SW 1271 (cell line): Measurements from ENCODE around the gene CD72.

Experiments
- DNase-seq, 2 experiments: peaks; one replicate each; lab custom pipeline; 2025; lab: John Stamatoyannopoulos, UW

The CD72 gene, protein sequence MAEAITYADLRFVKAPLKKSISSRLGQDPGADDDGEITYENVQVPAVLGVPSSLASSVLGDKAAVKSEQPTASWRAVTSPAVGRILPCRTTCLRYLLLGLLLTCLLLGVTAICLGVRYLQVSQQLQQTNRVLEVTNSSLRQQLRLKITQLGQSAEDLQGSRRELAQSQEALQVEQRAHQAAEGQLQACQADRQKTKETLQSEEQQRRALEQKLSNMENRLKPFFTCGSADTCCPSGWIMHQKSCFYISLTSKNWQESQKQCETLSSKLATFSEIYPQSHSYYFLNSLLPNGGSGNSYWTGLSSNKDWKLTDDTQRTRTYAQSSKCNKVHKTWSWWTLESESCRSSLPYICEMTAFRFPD

DNA sequence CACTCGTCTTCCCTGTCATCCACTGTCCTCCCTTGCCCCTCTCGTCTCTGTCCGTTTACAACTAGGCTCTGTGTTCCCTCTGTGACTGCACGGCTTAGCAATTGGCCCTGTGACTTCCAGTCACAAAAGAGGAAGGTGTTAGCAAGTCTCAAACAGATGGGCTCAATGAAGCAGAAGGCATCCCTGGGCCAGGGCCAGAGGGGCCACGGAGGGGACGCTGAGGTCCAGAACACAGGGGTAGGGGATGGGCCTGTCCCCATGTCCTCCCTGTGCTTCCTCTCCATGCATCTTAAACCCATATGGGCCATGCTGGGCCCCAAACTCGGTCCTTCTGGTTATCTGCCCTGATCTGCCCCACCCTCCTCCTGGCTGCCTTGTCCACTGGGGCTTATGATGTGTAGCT lies at the start of gene CD72:
Gene CD72, minus strand, starts transcription at position 89 of the 403 bp plus-strand sequence. CDS start 110 bp downstream, outside the sequence.
- no peak for DNase-seq

GRCh38 chr9:35667939-35668338 lies 49.7 kb upstream of the CD72 start:
- no peak for DNase-seq

DNA sequence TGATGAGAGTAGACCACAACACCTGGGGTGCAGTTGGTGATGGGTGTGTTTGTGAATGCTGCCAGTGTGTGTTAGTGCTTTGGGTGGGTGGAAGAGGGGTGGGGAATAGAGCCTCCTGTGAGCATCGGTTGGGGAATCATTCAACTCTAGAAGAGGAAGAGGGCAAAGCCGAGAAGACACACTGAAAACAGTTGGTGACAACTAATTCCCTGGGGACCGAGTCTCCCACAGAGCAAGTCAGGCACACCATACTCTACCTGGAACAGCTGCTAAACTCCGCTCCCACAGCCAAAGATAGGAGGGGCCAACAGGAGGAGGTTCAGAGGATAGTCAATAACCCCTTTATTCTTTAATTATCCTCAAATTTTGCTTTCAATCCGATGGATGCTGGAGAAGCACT lies 48.3 kb upstream of the CD72 start:
- DNase-seq = no peak

DNA sequence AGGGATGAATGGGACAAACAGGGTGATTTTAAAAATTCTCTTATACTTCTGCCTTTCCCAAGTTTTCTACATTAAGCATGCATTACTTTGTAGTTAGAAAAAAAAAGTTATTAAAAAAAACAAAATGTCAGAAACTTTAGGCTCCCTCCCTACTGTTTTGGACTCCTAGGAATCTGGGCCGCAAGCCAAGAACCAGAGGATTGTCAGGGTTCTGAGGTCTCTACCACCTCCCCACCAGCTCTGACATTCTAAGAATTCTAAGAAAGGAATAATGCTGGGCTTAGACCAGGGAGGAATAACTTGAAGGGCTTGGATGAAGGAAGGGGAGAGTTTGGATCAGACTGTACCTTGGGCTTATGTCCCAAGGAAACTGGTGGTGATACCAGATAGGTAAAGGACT lies 47.8 kb upstream of the CD72 start:
- no peak for DNase-seq

DNA sequence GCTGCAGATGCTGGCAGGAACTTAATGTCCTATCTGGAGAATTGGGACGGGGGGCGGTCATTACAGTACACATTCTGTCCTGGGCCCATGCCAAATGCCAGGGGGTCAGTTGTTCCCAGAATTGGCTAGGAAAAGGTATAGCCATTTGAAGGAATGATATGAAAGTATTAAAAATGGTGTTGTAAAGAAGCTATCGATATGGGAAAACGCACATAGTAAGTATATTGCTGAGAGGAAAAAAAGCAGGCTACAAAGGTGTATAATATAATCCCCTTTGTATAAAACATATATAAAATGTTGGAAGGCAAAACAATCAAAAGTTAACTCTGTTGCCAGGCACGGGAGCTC lies 47.2 kb upstream of the CD72 start:
- DNase-seq = no peak

DNA sequence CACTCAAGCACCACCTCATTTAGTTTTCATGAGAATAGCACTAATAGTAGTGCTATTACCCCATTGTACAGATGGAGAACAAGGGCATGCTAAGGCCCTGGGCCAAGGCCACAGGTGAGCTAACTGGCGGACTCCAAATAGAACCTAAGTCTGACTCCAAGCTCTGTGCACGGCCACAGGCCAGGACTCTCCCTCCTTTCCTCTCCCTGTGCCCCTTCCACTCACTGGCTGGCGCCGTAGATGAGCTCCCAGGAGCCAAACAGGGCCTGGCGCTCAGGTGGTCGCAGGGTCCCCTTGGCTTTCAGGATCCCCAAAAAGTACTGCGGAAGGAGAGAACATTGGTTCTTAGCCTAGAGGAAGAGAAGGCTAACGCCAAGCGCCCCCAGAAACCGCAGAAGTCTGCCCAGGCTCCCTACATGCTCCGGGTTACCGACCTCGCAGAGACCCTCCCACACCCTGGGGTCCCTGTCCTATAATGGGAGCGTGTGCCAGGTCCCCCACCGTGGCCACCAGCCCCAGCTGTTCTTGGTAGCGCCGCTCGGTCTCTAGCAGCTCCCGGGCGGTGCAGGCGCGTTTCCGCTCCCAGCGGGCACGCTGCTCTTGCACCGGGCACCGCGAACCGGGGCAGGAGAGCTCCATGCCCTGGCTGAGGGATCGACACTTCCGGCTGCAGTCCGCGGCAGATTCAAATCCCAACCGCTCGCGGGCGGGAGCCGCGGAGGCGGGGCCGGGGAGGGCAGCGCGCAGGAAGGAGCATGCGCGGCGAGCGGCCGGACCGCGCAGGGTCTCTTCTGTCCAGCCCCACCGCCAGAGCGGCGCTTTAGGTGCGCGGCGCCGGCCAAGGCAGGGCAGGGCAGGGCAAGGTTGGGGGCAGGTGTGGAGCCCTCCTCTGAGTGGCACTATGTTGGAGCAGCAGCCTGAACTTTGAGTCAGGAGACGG lies 46.6 kb upstream of the CD72 start, which contains the start of gene ARHGEF39:
Gene ARHGEF39, minus strand, starts transcription at position 665 of the 940 bp plus-strand sequence. Its CDS starts 26 bp downstream, at position 639.
- DNase-seq = peak; percentile 44 to 60

- DNase-seq = no peak
Observed at GRCh38 chr9:35662437-35662836, 44.2 kb upstream of the CD72 start.

- no peak for DNase-seq
Observed at GRCh38 chr9:35661756-35662350, 43.6 kb upstream of the CD72 start.

DNA sequence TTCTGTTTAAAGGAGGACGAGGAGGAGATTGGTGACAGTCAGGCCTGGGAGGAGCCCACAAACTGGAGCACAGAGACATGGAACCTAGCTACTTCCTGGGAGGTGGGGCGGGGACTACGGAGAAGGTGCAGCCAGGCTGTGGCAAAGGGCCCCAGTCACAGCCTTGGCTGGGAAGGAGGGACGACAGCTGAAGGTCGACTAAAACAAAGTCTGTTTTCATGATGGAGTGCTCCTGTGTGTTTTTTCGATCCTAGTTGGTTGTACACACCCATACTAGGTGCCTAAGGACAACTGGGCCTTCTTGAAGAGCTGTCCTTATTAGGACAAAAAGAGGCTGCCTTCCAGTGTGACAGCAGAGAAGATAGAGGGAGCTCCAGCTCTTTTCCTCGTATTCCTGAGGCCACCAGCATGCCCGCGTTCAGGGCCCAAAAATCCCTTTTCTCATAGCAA lies 42.8 kb upstream of the CD72 start:
- peak in 1 of 2 experiments; percentile 32 for DNase-seq

GRCh38 chr9:35659340-35659739 lies 41.1 kb upstream of the CD72 start:
- peak in 1 of 2 experiments; percentile 29 for DNase-seq

DNA sequence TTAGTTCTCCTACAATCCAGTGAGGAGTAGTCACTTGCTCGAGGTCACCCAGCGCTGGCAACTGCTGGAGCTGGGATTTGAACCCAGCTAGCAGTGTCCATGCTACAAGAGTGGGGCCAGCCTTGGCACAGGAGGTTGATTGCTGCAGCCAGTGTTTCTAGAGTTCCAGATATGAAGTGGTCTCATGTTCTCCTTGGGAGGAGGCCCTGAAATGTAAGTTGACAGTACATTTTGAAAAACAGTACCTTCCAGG lies 40.7 kb upstream of the CD72 start:
- no peak for DNase-seq

GRCh38 chr9:35658137-35658967 lies 40.1 kb upstream of the CD72 start, which contains the start of gene CCDC107:
CCDC107 (plus strand) TSS chr9:35658292; CDS start chr9:35658380, 88 bp downstream.
- peak; percentile 23 to 77 for DNase-seq

DNA sequence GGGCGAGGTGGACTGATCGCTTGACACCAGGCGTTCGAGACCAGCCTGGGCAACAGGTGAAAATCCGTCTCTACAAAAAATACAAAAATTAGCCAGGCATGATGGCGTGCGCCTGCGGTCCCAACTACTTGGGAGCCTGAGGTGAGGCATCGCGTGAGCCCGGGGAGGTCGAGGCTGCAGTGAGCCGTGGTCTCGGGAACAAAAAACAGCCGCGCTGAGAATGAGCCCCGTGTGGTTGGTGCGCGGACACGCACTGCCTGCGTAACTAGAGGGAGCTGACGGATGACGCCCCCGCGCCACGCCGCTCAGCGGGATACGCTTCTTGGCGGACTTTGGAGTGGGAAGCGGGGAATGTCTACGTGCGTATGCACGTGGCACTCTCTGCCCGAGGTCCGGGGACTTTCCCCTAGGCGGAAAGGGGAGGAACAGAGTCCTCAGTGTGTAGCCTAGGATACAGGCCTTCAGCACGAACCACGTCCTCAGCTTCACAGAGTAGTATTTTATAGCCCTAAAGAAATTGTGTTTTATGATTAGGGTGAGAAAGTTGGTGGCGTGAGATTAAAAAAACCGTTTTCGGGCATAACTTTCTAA lies 39.4 kb upstream of the CD72 start, which contains the start of gene RMRP:
Gene RMRP, minus strand, starts transcription at position 474 of the 591 bp plus-strand sequence.
- peak; percentile 89 for DNase-seq

DNA sequence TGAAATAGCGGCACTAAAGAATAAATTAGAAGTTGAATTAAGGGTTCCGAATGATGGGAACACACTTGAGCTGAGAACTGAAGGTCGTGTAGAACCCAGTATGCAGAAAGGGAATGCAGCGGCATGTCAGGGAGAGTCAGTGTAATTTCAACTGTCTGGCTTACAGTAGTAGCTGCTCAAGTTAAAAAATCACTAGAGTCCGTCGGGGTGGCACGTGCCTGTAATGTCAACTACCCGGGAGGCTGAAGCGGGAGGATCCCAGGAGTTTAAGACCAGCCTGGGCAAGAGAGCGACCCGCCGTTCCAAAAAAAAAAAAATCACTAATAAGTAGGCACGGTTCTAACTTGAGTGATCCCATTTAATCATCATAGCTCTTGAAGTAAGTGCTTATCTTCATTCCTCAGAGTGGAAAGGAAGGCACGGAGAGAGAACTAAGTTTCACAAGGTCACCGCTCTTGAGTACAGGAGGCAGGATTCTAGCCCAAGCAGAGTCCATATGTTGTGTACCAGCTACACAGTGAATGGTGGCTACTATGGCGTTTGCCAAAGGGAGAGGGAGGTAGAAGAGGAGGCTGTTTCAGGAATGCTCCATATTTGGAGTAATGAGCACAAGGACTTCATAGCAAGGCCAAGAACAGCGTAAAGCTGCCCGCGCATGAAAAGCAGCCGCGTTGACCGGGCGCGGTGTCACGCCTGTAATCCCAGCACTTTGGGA lies 38.8 kb upstream of the CD72 start:
- DNase-seq = no peak

DNA sequence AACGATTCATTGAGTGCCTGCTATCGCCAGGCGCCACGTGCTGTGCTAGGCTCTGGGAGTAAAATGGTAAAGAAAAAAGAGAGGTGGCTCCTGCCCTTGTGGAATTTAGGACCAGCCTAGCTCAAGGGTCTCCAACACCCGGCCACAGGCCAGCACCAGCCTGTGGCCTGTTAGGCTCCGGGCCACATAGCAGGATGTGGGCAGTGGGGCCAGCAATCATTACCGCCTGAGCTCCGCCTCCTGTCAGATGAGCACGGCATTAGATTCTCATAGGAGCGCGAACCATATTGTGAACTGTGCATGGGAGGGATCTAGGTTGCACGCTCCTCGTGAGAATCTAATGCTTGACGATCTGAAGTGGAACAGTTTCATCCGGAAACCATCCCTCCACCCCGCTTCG lies 38.1 kb upstream of the CD72 start:
- no peak for DNase-seq

DNA sequence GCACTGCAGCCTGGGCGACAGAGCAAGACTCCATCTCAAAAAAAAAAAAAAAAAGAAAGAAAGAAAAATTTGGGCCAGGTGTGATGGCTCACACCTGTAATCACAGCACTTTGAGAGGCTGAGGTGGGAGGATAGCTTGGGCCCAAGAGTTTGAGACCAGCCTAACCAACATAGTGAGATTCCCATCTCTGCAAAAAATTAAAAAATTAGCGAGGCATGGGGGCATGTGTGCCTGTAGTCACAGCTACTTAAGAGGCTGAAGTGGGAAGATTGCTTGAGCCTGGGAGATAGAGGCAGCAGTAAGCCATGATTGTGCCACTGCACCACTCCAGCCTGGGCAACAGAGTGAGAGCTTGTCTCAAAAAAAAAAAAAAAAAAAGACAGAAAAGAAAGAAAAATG lies 35.4 kb upstream of the CD72 start:
- DNase-seq = no peak

DNA sequence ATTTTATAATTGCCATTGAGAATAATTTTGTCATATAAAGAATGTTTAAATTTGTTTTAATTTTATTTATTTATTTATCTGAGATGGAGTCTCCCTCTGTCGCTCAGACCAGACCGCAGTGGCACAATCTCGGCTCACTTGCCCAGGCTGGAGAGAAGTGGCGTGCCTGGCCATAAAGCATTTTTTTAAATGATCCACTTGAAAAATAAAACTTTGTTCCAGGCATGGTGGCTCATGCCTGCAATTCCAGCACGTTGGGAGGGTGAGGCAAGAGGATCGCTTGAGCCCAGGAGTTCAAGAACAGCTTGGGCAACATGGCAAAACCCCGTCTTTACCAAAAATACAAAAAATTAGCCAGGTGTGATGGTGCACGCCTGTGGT lies 34.6 kb upstream of the CD72 start:
- DNase-seq = no peak

GRCh38 chr9:35651956-35652828 lies 34.0 kb upstream of the CD72 start:
- DNase-seq = no peak

- no peak for DNase-seq
Observed at GRCh38 chr9:35650341-35651158, 32.3 kb upstream of the CD72 start, which contains the start of gene SIT1. SIT1 (minus strand) TSS chr9:35650931; CDS start chr9:35650853, 78 bp downstream.
